Thoracic aorta (tissue), 2 donors: Measurements from ENCODE around the gene DYRK1B. TPM values are rescaled to one million over a fixed set of nuclear protein-coding genes. Genes with fewer than 3 reads are reported as not detected.

Experiments
- ATAC-seq: fragments of 150-250 bp; one replicate; pipeline ENCODE4 v1.8.0; 2017; ENCODE audit warnings: low read depth; ENCODE audit not compliant: insufficient number of reproducible peaks, low FRiP score
- DNase-seq: peaks from one replicate; pipeline ENCODE4 v3.0.0-alpha.2; 2020; ENCODE audit warnings: low spot score
- H3K27ac ChIP-seq, 2 donors: fragments of 200-600 bp; sonication (generic); 1 replicate in 1 of 2; 2 replicates in 1 of 2; pipeline ENCODE4 v1.5.1; 2016; ENCODE audit warnings: mild to moderate bottlenecking in 2 of 2, moderate library complexity in 2 of 2
- H3K27me3 ChIP-seq: fragments of 200-600 bp; sonication (generic); replicated peaks from 2 replicates; pipeline ENCODE4 v1.6.0; 2016; ENCODE audit warnings: mild to moderate bottlenecking; ENCODE audit not compliant: insufficient read depth
- H3K36me3 ChIP-seq: fragments of 200-600 bp; sonication (generic); one replicate; pipeline ENCODE4 v1.5.1; 2016
- H3K4me1 ChIP-seq, 2 donors: fragments of 200-600 bp; sonication (generic); 1 replicate in 1 of 2; 2 replicates in 1 of 2; pipeline versions ENCODE4 v1.5.1 to v1.6.0; 2016; ENCODE audit warnings: low read depth in 2 of 2, mild to moderate bottlenecking in 1 of 2; ENCODE audit not compliant: control insufficient read depth in 1 of 2
- H3K4me3 ChIP-seq: fragments of 200-600 bp; sonication (generic); 2 replicates; pipeline ENCODE4 v1.5.1; 2016; ENCODE audit warnings: mild to moderate bottlenecking
- H3K9me3 ChIP-seq: fragments of 200-600 bp; sonication (generic); 2 replicates; pipeline ENCODE4 v1.5.1; 2016
- CTCF ChIP-seq: fragments of 200-600 bp; sonication (generic); IDR thresholded peaks from one replicate; pipeline ENCODE4 v1.5.1; 2019; ENCODE audit warnings: antibody characterized with exemption
- total RNA-seq, 2 donors: library from RNA; depleted of rRNA; stranded (reverse); fragments of >200 nt; gene quantifications; one replicate each; pipeline versions ENCODE4 v1.1.0 to v1.2.3, GENCODE V29; 2016

Gene DYRK1B
- total RNA-seq, 2 donors from 2014 or later: 8.9 to 10.2 TPM

- DNase-seq (no peak), ATAC-seq (no peak)
- H3K4me1 ChIP-seq: peaks cover 7 to 15% of the 10 kb centered on the region in 2 donors
- no peaks in the 10 kb centered on the region for H3K9me3 ChIP-seq
- H3K36me3 ChIP-seq: peaks cover 34% of the 10 kb centered on the region
- H3K27me3 ChIP-seq: no peaks in the 10 kb centered on the region
- no peak for TF ChIP-seq CTCF
- H3K27ac ChIP-seq: no peak overlapping the region
- no peak overlapping the region for H3K4me3 ChIP-seq
Observed at GRCh38 chr19:39831679-39832078, 2.3 kb downstream of the DYRK1B start.

GRCh38 chr19:39830847-39831246 lies 3.1 kb downstream of the DYRK1B start:
- no peak for TF ChIP-seq CTCF
- ATAC-seq (no peak), DNase-seq (no peak)
- Histone ChIP-seq H3K4me3 (no peak overlapping the region), H3K36me3 (peaks cover 31% of the 10 kb centered on the region), H3K27ac (no peak overlapping the region), H3K4me1 (peaks cover 7 to 15% of the 10 kb centered on the region in 2 donors), H3K9me3 (no peaks in the 10 kb centered on the region), H3K27me3 (no peaks in the 10 kb centered on the region)

GRCh38 chr19:39830406-39830805 lies 3.6 kb downstream of the DYRK1B start:
- TF ChIP-seq CTCF: no peak
- H3K9me3 ChIP-seq: no peaks in the 10 kb centered on the region
- H3K27ac ChIP-seq: no peak overlapping the region
- DNase-seq: no peak
- H3K36me3 ChIP-seq: peaks cover 33% of the 10 kb centered on the region
- H3K27me3 ChIP-seq: no peaks in the 10 kb centered on the region
- H3K4me3 ChIP-seq: no peak overlapping the region
- H3K4me1 ChIP-seq: peaks cover 7 to 15% of the 10 kb centered on the region in 2 donors
- ATAC-seq: no peak

- Histone ChIP-seq H3K36me3 (peaks cover 33% of the 10 kb centered on the region), H3K27ac (no peak overlapping the region), H3K4me1 (peaks cover 7 to 19% of the 10 kb centered on the region in 2 donors), H3K9me3 (no peaks in the 10 kb centered on the region), H3K4me3 (no peak overlapping the region), H3K27me3 (no peaks in the 10 kb centered on the region)
- TF ChIP-seq CTCF: no peak
- DNase-seq (no peak), ATAC-seq (no peak)
Observed at GRCh38 chr19:39829702-39830275, 4.2 kb downstream of the DYRK1B start.

- H3K4me3 ChIP-seq: no peak overlapping the region
- no peak for TF ChIP-seq CTCF
- H3K9me3 ChIP-seq: no peaks in the 10 kb centered on the region
- DNase-seq (no peak), ATAC-seq (no peak)
- no peak overlapping the region for H3K27ac ChIP-seq
- H3K36me3 ChIP-seq: peaks cover 33% of the 10 kb centered on the region
- no peaks in the 10 kb centered on the region for H3K27me3 ChIP-seq
- peaks cover 8 to 24% of the 10 kb centered on the region in 2 donors for H3K4me1 ChIP-seq
Observed at GRCh38 chr19:39828654-39829032, 5.3 kb downstream of the DYRK1B start.
